ENCODE results near the gene TNFSF12. TPM values are rescaled to one million over a fixed set of nuclear protein-coding genes. Genes with fewer than 3 reads are reported as not detected.

TNFSF12 gene
- total RNA-seq, 1 donor from 2014 or later, result 0.53 TPM

GRCh38 chr17:7577327-7578199 lies 28.7 kb downstream of the TNFSF12 start:
- Histone ChIP-seq H3K36me3 (ENCODE audit: control insufficient read depth, insufficient read depth, low read length) (peaks cover 40% of the 10 kb centered on the region), H3K27me3 (ENCODE audit: control insufficient read depth, insufficient read depth, low read length) (no peaks in the 10 kb centered on the region), H3K4me3 (ENCODE audit: low read depth, low read length) (no peak overlapping the region)
- no peak for TF ChIP-seq CTCF (IDR thresholded peaks at IDR 0.05; ENCODE audit: insufficient read depth, low read length, severe bottlenecking)
- DNase-seq (ENCODE audit: low read depth), result no peak
- FAIRE-seq, result peak; percentile 76

- DNase-seq (ENCODE audit: low read depth), result peak; percentile 98
- FAIRE-seq, result peak; percentile 86
- Histone ChIP-seq H3K4me3 (ENCODE audit: low read depth, low read length) (peak within 1 kb of the TSS; percentile 1), H3K27me3 (ENCODE audit: control insufficient read depth, insufficient read depth, low read length) (no peaks in the 10 kb centered on the region), H3K36me3 (ENCODE audit: control insufficient read depth, insufficient read depth, low read length) (peaks cover 35% of the 10 kb centered on the region)
- TF ChIP-seq CTCF (IDR thresholded peaks at IDR 0.05; ENCODE audit: insufficient read depth, low read length, severe bottlenecking), result no peak
Observed at GRCh38 chr17:7579001-7579833, 30.4 kb downstream of the TNFSF12 start, which contains the start of gene CD68. CD68 (plus strand) TSS chr17:7579638; CDS start chr17:7579678, 40 bp downstream.

- Histone ChIP-seq H3K4me3 (ENCODE audit: low read depth, low read length) (peak overlapping the region; percentile 1), H3K27me3 (ENCODE audit: control insufficient read depth, insufficient read depth, low read length) (no peaks in the 10 kb centered on the region), H3K36me3 (ENCODE audit: control insufficient read depth, insufficient read depth, low read length) (peaks cover 28% of the 10 kb centered on the region)
- TF ChIP-seq CTCF (IDR thresholded peaks at IDR 0.05; ENCODE audit: insufficient read depth, low read length, severe bottlenecking), result no peak
- FAIRE-seq (no peak), DNase-seq (ENCODE audit: low read depth) (no peak)
Observed at GRCh38 chr17:7579834-7580603, 31.2 kb downstream of the TNFSF12 start.

GRCh38 chr17:7580604-7581575 lies 32.0 kb downstream of the TNFSF12 start:
- peaks cover 25% of the 10 kb centered on the region for H3K36me3 ChIP-seq (ENCODE audit: control insufficient read depth, insufficient read depth, low read length)
- TF ChIP-seq CTCF (IDR thresholded peaks at IDR 0.05; ENCODE audit: insufficient read depth, low read length, severe bottlenecking), result no peak
- FAIRE-seq (no peak), DNase-seq (ENCODE audit: low read depth) (peak; percentile 57)
- no peaks in the 10 kb centered on the region for H3K27me3 ChIP-seq (ENCODE audit: control insufficient read depth, insufficient read depth, low read length)
- no peak overlapping the region for H3K4me3 ChIP-seq (ENCODE audit: low read depth, low read length)
